ENCODE results near the gene GNB5. TPM values are rescaled to one million over a fixed set of nuclear protein-coding genes. Genes with fewer than 3 reads are reported as not detected.

Gene GNB5
- total RNA-seq, 3 donors from 2014 or later, result 5.5 to 23.0 (median 6.3) TPM

DNA sequence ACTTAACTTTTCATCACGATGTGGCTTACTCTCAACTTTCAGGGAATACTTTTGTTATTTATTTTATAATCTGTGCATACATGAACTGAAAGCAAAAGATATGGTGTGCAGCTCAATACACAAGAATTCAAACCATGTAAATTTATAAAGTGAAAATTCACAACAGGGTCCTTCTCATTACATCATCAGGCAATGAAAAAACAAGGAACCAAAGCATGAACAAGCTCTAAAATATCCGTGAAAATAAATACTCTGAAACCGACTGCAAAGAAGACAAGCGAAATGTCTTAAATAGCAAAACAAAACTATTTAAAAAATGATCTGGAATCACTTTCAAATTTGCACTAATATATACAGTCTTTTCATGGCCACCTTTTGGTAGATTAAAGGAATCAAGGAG, 28.9 kb downstream of the GNB5 start:
- H3K36me3 ChIP-seq (ENCODE audit: low read depth), result no peaks in the 10 kb centered on the region
- intact Hi-C loops (cut with DNase I, micrococcal nuclease), result no loop called here
- H3K4me1 ChIP-seq (ENCODE audit: low read depth), result no peaks in the 10 kb centered on the region
- H3K9me3 ChIP-seq, result no peaks in the 10 kb centered on the region
- no peak for ATAC-seq
- no peak overlapping the region for H3K4me3 ChIP-seq
- no peak for DNase-seq
- TF ChIP-seq, protein P1, sequence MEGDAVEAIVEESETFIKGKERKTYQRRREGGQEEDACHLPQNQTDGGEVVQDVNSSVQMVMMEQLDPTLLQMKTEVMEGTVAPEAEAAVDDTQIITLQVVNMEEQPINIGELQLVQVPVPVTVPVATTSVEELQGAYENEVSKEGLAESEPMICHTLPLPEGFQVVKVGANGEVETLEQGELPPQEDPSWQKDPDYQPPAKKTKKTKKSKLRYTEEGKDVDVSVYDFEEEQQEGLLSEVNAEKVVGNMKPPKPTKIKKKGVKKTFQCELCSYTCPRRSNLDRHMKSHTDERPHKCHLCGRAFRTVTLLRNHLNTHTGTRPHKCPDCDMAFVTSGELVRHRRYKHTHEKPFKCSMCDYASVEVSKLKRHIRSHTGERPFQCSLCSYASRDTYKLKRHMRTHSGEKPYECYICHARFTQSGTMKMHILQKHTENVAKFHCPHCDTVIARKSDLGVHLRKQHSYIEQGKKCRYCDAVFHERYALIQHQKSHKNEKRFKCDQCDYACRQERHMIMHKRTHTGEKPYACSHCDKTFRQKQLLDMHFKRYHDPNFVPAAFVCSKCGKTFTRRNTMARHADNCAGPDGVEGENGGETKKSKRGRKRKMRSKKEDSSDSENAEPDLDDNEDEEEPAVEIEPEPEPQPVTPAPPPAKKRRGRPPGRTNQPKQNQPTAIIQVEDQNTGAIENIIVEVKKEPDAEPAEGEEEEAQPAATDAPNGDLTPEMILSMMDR (IDR thresholded peaks at IDR 0.05), result no peak

DNA sequence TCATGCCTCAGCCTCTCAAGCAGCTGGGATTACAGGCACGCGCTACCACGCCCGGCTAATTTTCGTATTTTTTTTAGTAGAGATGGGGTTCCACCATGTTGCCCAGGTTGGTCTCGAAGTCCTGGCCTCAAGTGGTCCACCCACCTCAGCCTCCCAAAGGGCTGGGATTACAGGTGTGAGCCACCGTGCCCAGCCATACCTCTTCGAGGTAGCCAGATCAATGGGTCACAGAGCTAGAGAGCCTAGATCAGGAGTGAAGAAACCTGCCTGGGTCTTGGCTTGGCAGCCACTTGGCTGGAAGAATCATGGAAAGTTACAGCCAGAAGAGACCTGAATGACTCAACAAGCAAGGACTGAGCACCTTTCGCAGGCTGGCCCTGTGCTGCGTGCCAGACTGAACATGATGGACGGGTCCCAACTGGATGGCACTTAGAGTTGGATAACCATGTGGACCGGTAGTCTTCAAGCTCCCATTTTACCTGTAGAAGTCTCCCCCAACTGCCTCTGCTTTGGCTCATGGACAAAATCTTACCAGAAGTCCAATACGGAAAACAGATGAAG, 29.7 kb downstream of the GNB5 start:
- intact Hi-C loops (cut with DNase I, micrococcal nuclease), result no loop called here
- Histone ChIP-seq H3K4me1 (ENCODE audit: low read depth) (no peaks in the 10 kb centered on the region), H3K9me3 (no peaks in the 10 kb centered on the region), H3K36me3 (ENCODE audit: low read depth) (no peaks in the 10 kb centered on the region), H3K4me3 (no peak overlapping the region)
- TF ChIP-seq, protein P1 (IDR thresholded peaks at IDR 0.05), result no peak
- no peak for DNase-seq
- ATAC-seq, result no peak

DNA sequence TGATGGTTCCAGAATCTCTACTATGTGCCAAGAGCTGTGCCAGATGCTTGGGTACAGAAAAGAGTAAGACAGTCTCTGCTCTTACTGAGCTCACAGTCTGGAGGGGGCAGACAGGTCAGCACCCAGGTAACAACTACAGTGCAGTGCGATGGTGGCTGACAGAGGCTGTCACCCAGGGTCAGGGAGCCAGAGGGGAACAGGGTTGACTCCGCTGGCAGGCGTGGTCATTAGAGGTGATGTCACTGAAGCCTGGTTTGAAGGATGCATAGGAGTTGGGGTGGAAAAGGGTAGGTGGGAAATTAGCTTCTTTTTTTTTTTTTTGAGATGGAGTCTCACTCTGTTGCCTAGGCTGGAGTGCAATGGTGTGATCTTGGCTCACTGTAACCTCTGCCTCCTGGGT, 31.5 kb downstream of the GNB5 start:
- Histone ChIP-seq H3K4me3 (no peak overlapping the region), H3K4me1 (ENCODE audit: low read depth) (no peaks in the 10 kb centered on the region), H3K9me3 (no peaks in the 10 kb centered on the region), H3K36me3 (ENCODE audit: low read depth) (no peaks in the 10 kb centered on the region)
- DNase-seq (no peak), ATAC-seq (no peak)
- intact Hi-C loops (cut with DNase I, micrococcal nuclease), result no loop called here
- TF ChIP-seq, protein P1 (IDR thresholded peaks at IDR 0.05), result no peak

DNA sequence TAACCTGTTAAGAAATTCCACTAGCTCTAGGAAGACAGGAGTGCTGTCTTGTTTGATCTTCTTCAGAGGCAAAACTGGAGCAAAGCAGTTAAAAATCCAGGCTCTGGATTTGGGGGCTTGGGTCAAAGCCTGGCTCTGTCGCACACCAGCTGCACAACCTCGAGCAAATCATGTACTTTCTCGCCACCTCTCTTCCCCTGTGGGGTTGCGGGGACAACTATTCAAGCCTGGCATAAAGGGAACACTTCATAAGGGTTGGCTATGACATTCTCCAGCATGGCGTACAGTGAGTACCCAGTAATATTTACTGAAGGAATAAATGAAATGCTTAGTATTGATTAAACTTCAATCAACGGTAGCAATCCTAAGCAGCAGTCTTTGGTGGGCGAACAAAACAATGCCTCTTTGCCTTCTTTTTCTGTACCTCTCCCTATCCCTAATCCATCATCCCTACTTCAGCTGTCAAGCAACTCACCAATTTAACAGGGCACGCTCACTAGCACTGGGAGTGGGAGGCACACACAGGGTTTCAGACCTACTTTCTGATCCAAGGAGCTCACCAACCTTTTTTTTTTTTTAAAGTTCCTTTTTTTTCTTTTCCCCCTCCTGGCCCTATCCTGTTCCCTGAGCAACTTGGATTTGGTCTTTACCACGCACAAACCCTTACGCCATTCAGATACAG, 33.0 kb downstream of the GNB5 start:
- Histone ChIP-seq H3K4me1 (ENCODE audit: low read depth) (no peaks in the 10 kb centered on the region), H3K4me3 (no peak overlapping the region), H3K9me3 (no peaks in the 10 kb centered on the region), H3K36me3 (ENCODE audit: low read depth) (no peaks in the 10 kb centered on the region)
- no peak for DNase-seq
- no peak for ATAC-seq
- TF ChIP-seq, protein P1 (IDR thresholded peaks at IDR 0.05), result no peak
- intact Hi-C loops (cut with DNase I, micrococcal nuclease), result no loop called here

DNA sequence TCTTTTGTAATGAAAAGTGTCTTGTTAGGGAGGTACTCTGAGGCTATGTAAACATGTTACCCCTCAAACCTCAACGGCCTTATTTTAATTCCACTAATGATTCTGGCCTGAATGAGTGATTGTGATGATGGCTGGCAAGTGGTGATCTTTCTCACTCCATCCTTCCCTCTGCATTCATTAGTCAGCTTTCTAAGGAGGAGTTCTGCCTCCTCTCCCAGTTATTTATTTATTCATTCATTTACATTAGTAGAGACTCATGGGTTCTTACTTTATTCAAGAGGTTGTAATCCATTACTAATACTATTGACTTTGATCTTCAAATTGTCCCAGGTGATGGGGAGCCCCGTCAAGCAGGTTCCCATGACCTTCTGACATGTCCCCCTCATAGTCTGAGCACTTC, 35.3 kb downstream of the GNB5 start:
- Histone ChIP-seq H3K9me3 (no peaks in the 10 kb centered on the region), H3K4me3 (no peak overlapping the region), H3K4me1 (ENCODE audit: low read depth) (peaks cover 5% of the 10 kb centered on the region), H3K36me3 (ENCODE audit: low read depth) (no peaks in the 10 kb centered on the region)
- TF ChIP-seq, protein P1 (IDR thresholded peaks at IDR 0.05), result no peak
- DNase-seq (no peak), ATAC-seq (no peak)
- intact Hi-C loops (cut with DNase I, micrococcal nuclease), result no loop called here

Measured in mucosa of descending colon (tissue), 3 donors.